GM21717 (cell line): ENCODE measurements around the gene METRNL.

Experiments
- ATAC-seq: cut with Tn5 transposase; IDR thresholded peaks from one replicate; pipeline ENCODE4 v1.9.1; 2021; ENCODE audit warnings: mild to moderate bottlenecking, moderate library complexity; ENCODE audit not compliant: unreplicated experiment

METRNL gene

DNA sequence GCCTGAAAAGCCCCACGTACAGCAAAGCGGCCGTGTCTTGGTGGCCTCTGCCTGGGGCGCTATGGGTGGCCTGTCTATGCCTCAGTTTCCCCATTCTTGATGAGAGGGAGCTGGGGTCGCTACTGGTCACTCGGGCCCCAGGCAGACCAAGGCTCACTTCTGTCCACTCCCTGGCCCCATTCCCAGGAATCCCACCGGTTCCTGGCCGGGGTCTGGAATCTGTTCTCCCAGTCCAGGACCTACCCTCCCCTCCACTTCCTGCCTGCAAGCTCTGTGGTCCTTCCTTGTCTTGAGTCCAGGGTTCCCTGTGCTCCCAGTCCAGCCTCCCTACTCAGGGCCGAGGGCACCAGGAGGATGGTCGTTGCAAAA is 24.5 kb downstream of the METRNL start:
- ATAC-seq = no peak

DNA sequence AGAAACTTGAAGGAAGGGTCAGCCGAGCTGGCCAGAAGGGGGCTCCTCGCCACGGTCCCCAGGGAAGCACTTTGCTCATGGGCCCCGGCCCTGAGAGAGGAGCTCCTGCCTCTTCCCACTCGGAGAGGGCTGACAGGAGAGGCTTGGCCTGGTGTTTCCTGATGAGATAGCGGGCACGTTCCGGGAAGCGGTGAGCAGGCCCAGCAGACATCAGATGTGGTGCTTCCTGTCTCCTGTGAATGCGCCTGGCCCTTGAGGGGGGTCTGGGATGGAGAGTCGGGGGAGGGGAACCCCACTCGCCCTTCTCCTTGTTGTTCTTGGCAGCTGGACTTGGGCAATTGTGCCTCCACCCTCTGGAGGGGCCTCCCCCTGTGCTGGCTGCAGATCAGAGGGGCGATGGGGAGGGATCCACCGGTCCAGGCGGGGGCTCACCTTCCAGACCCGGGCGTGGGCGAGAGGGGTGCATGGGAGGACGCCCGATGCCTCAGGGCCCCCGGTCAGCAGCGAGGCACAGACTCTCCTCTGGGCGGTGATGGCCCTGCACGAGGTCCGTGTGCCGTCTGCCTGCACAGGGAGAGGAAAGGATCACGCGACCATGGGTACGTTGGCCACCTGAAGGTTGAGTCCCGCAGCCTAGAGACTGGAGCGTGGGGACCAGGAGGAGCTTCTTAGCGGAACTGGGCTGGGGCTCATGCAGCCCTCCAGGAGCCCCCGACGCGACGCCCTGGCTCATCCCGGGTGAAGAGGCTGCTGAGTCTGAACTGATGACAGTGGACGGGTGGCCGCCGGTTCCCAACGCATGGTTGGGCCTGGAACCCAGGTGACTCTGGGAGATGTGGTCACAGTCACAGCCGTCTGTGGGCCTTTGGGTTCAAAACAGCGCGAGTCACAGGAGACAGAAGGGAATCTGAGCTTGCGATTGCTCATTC is 25.4 kb downstream of the METRNL start:
- no peak for ATAC-seq

DNA sequence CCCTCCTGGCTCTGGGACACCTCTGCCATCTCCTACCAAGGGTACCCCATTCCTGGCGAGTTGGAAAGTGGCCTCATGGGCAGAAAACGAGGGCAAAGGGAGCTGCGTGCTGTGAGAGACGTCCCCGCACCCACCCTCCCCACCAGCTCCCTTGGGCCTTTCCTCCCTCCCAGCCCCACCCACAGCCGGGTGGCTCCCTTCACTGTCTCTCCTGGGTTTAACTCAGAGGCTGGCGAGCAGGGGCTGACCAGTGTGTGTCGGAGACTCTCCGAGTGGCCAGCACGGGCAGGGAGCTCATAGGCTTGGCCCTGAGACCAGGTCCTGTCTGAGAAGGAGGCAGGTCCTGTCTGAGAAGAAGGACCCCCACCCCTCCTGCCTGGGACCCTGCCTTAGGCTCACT is 26.1 kb downstream of the METRNL start:
- ATAC-seq = no peak

DNA sequence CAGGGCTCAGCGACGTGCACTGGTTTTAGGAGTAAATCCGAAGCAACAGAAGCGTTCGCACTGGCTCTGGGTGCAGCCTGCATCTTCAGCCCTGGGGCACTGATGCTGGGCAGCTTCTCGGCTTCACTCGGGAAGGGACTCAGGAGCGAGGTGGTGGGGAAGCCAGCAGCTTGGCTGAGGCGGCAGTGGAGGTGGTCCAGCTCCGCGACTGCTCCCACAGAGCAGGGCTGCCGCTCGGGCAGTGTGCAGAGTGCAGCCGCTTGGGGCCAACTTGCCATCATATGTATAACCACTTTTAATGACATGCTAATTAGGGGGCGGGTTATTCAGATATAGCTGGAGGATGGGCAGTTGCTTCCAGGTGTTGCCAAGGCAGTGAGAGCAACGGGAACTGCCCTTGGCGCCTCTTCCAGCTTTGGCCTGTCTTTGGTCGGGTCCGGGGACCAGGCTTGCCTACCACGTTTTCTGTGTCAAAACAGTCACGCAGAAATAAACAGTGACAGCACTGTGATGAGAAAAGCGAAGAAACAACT is 26.7 kb downstream of the METRNL start:
- ATAC-seq = no peak

DNA sequence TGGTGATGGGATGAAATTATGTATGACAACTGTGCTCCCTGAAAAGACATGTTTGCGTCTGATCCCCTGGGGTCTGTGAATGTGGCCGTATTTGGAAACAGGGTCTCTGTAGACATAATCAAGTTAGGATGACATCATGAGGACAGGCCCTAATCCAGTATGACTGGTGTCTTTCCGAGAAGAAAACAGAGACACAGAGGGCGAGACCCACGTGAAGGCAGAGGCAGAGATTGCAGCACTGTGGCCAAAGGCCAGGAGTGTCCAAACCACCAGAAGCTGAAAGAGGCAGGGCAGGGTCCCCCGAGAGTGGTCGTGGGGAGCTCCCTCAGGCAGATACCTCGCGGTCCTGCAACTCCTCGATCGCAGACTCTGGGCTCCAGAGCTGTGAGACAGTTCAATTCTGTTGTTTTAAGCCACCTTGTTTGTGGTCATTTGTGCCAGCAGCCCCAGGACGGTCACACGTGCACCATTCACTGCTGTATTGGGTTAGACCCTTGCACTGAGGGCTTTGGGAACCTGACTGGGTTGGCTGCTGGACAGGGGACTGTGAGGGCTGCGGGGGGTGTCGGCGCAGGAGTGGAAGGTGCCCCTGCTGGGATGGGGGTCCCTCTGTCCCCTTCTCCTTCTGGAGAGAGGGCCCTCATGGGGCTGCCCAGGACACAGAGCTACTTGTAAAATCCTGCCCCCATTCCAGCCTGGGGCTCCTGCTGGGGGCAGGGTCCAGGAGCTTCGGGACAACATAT is 27.7 kb downstream of the METRNL start:
- ATAC-seq = no peak

DNA sequence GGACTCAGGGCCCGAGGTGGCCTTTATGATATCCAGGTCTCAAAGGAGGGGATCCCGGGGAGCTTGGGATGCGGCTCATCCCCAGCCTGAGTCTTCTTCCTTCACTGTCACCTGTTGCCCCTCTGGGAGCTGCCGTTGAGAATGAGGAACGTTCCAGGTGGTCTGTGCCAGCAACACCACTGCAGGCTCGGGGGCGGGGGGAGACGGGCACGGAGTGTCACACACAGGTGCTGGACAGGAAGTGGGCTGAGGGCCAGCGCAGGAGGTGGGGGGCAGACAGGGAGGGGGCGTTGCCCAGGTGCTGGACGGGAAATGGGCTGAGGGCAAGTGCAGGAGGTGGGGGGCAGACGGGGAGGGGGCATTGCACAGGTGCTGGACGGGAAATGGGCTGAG is 28.2 kb downstream of the METRNL start:
- ATAC-seq = no peak

DNA sequence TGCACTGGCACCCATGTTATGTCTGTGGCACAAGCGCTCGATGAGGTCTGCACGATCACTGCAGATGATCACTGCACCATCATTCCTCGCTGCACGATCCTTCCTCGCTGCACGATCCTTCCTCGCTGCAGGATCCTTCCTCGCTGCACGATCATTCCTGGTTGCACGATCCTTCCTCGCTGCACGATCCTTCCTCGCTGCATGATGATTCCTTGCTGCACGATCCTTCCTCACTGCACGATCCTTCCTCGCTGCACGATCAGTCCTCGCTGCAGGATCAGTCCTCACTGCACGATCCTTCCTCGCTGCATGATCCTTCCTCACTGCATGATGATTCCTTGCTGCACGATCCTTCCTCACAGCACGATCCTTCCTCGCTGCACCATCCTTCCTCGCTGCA is 29.3 kb downstream of the METRNL start:
- no peak for ATAC-seq

DNA sequence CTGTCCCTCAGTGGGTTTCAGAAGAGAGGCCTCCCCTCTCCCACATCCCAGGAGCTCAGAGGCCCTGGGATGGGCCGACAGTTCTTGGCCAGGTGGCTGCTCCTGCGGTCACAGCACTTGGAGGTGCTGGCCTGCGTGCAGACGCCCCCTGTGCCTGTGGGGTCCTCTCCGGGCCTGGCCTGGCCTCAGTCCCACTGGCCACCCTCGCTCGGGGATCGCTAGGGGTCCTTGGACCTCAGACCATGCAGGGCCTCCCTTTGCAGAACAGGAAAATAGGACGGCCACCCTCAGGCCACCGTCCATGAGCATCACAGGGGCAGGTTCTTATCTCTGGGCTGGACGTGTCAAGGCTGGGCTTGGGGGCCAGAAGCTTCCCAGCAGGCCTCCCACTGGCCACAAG is 30.0 kb downstream of the METRNL start:
- no peak for ATAC-seq

DNA sequence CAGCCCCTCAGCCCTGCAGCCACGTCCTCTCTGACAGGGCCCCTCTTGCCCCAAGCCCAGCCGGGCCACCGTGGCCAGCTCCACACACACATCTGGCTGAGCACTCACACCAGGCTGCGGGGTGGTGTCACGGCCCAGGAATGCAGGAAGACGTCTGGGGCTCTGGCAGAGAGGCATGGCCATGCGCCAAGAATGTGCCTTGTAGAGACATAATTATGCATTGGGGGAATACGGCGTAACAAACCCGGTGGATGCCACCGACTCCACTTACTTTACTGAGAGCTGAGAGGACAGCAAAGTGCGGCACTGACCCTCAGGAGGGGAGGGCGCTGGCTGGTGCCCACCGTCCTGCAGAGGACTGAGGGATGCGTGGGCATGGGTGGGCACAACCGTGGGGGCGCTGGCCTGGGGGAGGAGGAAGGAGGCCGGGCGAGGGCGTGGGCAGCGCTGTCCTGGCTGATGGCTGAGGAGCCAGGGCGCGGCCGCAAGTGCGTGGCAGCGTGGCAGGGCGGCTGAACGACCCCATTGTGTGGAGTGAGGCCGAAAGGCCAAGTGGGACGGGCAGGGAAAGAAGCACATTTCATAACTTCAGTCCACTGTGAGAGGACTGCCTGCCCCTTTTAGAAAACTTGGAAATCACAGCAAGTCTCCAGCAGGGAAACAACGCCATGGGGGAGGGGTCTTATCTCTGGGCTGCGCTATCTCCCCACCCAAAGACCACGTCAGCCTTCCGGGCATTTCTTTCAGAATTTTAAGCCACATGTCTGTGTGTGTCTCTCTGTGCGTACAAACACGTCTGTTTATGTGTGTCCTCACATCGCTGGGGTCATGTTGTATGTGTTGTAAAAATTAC is 30.6 kb downstream of the METRNL start:
- no peak for ATAC-seq

DNA sequence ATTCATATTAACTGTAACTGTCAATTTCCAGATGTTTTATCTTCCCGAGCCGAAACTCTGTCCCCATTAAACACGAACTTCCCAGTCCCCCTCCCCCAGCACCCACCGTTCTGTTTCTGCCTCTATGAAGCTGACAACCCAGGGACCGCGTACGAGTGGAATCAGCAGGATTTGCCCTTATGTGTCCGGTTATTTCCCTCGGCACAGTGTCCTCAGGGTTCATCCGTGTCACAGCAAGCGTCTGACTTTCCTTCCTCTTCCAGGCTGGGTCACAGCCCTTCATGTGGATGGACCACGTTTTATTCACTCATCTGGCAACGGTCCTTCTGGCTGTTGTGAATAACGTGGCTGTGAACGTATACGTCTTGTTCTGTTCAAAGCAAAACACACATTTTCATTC is 31.3 kb downstream of the METRNL start:
- no peak for ATAC-seq

DNA sequence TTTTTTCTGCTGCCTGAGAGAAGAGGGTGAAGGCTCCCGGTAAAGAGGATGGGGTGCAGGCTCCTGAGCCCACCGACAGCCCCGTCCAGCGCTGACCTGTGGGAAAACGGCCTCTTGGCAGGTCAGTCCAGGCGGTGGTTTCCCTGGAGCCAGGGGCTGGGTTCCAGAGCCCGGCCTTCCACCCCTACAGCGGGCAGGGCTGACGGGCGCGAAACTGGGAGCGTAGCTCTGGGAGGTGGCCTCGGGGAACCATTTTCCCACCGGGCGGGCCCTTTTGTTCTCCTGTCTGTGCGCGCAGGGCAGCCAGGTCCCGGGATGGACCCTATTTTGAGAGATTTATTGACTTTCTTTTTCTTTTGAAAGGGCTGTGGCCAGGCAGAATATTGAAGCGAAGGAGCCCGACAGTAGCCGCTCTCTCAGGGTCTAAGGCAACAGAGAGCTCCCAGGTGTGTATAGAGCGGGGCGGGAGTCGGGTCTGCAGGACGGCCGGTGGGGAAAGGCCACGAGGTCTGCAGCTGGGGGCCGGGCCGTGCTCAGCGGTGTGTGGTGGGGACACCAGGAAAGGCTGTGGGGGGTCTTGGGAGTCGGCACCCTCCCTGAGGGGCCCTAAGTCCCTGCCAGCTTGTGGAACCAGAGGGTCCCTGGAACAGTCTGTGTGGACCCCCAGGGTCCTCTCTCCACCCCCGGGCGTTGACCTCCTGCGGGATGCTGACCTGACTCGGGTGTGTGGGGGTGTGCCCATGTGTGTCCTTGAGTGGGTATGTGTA is 32.3 kb downstream of the METRNL start:
- ATAC-seq = no peak

DNA sequence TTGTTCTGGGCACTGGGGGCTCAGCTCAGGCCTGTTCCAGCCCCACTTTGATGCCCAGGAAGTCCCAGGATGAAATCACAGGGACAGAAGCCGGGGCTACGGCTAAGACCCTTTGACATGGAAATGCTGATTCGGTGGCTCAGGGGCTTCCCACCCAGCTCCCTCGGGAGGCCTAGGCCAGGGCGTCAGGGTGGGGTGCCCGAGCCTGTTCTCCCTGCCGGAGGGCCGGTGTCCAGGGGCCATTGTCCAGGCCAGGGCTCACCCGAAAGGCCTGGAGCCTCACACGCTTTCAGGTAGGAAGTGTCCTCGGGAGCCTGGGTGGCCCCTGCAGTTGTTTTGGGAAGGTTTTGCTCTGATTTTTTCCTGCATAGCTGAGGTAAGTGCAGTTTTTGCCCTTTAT is 34.0 kb downstream of the METRNL start:
- ATAC-seq = no peak

DNA sequence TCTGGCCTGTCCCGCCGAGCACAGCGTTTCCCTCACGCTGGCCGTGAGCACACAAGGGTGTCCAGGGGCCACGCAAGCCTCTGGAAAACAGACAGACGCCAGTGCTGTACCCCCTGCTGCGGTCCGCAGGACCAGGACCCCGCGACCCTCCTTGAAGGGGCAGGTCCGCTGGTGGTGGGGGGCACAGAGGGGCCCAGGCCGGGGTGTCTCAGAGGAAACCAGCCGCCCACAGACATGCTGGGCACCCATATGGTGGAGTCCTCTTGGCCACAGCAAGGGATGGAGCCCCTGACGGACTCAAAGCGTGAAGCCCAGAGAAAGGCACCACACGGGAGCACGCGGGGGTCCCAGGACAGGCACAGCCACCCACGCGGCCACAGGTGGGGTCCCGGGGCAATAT is 34.4 kb downstream of the METRNL start:
- no peak for ATAC-seq

DNA sequence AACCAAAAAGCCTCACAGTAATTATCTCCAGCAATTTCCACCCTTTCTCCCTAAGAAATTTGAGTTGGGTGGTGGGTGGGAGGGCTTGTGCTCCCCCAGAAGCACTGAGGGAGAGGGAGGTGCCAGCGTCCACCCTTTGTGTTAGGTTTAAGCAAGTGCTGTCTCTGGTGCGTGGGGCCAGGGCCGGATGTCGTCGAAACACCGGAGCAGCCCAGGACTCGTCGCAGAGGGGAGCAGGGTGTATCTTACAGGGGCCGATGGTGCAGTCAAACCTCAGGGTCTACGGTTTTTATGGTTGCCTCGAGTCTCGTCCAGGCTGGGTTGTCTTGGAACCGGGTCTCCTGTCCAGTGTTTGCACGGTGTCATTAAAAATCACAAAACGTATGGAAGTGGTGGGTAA is 35.3 kb downstream of the METRNL start:
- ATAC-seq = no peak

DNA sequence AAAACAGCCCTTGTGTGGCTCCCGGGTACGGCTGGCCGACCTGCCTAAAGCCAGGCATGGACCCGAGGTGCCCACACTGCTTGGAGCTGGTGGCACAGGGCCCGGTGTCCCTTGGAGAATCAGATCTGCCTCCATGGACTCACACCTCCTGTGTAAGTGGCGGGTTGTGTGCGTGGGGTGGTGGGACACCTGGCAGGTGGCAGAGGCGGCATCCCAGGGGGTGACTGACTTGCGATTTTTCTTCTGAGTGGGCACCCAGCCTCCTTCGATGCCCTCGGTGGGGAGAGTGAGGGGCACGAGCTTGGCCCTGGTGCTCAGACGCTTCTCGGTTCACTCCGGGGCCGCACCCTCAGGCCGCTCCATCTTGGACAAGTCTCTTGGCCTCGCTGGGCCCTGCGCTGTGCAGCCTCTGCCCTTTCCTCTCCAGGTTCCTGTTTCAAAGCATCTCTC is 35.8 kb downstream of the METRNL start:
- no peak for ATAC-seq

DNA sequence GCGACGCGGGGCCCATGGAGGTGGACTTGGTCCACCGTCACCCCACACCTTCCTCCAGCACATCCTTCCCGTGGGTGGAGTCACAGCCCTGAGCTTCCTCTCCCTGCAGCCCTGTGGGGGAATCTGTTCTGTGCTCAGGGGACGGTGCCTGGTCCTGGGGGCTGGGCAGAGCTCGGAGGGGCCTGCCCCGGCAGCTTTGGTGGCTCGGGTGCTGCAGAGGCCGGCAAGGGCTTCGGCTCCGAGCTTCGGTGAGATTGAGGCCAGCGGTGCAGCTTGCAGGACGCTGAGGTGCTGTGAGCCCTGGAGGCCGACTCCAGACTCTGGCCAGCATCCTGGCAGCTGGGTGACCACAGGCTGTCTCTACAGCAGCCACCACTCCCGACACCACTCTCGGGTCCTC is 36.4 kb downstream of the METRNL start:
- ATAC-seq = no peak

DNA sequence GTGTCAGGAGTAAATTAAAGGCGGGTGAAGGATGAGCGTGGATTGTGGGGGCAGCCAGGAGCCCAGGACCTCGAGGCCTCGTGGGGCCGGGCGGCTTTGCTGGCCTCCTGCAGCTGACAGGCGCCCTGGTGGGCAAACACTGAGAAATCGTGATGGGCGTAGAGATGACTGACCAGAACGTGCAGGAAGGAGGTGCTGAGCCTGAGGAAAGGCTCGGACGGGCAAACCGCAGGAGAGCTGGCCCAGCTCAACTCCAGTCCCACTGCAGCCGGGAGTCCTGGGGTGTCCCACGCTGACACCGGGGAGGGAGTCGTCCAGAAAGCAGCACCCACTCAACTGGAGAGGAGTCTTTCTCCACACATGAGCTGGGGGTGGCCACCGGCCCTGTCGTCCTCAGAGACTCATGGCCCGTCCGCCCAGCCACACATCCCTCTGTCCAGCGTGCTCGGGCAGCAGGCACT is 36.9 kb downstream of the METRNL start:
- no peak for ATAC-seq

DNA sequence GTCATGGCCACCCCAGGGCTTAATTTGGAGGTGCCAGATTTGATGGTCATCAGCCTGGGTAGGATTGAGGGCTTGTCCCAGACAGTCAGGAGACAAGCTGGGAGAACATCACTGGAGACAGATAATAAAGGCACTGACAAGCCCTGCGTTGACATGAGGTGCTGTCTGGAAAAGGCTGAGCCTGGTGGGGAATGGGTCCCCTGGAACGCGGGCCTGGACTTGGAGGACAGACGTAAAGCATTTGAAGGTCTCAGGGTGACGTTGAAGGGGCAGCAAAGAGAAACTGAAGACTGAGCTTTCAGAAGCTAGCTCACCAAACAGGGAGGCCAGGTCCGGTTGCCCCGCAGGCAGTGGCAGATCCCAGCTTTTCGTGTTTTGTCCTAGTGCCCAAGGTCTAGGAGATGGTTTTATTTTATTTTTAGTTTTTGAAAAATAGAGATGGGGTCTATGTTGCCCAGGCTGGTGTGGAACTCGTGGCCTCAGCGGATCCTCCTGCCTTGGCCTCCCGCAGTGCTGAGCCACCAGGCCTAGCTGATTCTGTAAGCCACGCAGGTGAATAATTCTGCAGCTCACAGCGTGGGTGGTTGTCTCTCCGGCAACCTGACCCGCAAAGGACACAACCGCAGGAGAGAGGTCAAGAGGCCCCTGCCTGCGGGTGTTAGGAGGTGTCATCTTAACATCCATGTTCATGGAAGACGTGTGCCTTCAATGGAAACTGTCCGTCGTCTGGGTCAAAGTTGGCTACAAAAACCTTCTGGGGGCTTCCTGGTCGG is 37.6 kb downstream of the METRNL start:
- no peak for ATAC-seq

DNA sequence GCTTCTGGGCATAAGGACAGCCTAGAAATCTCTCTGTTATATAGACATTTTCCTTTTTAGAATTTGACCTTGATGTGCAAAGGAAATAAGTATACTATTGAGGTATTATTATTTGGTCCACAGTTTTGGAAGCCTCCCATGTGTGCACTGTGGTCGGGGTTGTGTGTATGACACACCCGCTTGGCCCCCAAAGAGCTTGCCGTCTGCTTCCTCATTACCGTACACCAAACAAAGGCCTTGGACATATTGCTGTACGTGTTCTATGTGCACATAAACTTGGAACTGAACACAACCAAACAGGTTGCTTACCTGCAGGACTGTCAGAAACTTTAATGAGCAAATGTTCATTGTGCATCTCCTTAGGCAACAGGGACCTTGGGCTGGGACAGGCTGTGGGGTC is 38.2 kb downstream of the METRNL start:
- ATAC-seq = no peak
